ENCODE data around the gene HOMEZ. TPM values are rescaled to one million over a fixed set of nuclear protein-coding genes. Genes with fewer than 3 reads are reported as not detected.

HOMEZ gene
- total and polyA plus RNA-seq, 2 of the 8 experiments (the other 6 are each of a cell fraction or from before 2014, with no cell fraction given): 9.1 to 15.9 TPM

GRCh38 chr14:23297611-23298277 lies 11.8 kb upstream of the HOMEZ start:
- Histone ChIP-seq H3K79me1 (ENCODE audit: low read depth, low read length) (no peaks in the 10 kb centered on the region), H3K27ac (ENCODE audit: low read depth, low read length) (no peak overlapping the region), H4K8ac (ENCODE audit: extremely low read depth, insufficient read depth, low read length) (peak overlapping the region; percentile 5; the same call in 1 of the 2 replicates), H4K5ac (ENCODE audit: insufficient read length, low read depth, low read length) (no peak overlapping the region), H3K4me3 (ENCODE audit: extremely low read depth in 1 of 4, insufficient read depth in 2 of 4, low read depth in 3 of 4, low read length in 4 of 4) (no peak overlapping the region), H3K9me3 (ENCODE audit: insufficient read depth in 2 of 2, low read depth in 1 of 2, low read length in 1 of 2) (no peaks in the 10 kb centered on the region), H3K23me2 (ENCODE audit: low read depth, low read length) (peaks cover 13% of the 10 kb centered on the region), H3K56ac (replicated peaks; ENCODE audit: insufficient read length, low read depth, low read length) (no peak overlapping the region), H3K4ac (replicated peaks; ENCODE audit: insufficient read length, low read depth, low read length) (no peak overlapping the region), H3K36me3 (ENCODE audit: control insufficient read depth in 2 of 4, insufficient read depth in 4 of 4, low read length in 3 of 4) (no peaks in the 10 kb centered on the region), H3K23ac (ENCODE audit: insufficient read length) (no peak overlapping the region), H2BK20ac (ENCODE audit: low read length) (no peak overlapping the region), H4K91ac (replicated peaks; ENCODE audit: insufficient read length, low read length) (no peak overlapping the region), H3K4me1 (replicated peaks in 1 of 4; ENCODE audit: control insufficient read depth in 3 of 4, insufficient read depth in 4 of 4, low read length in 3 of 4) (peaks cover 0 to 7% (median 1%) of the 10 kb centered on the region in 4 experiments; a peak in 5 of 7 replicates), H2BK15ac (ENCODE audit: low read length) (no peak overlapping the region), H3K9ac (replicated peaks in 1 of 4; ENCODE audit: extremely low read depth in 1 of 4, low read depth in 3 of 4, low read length in 3 of 4) (no peak overlapping the region), H3K27me3 (replicated peaks in 1 of 4; ENCODE audit: control insufficient read depth in 3 of 4, extremely low read depth in 1 of 4, insufficient read depth in 3 of 4, low read length in 3 of 4) (peaks cover 27 to 62% (median 55%) of the 10 kb centered on the region in 4 experiments), H2BK5ac (ENCODE audit: low read depth, low read length) (no peak overlapping the region), H2BK120ac (replicated peaks; ENCODE audit: low read depth, low read length) (no peak overlapping the region), H3K79me2 (ENCODE audit: control insufficient read depth in 1 of 2, insufficient read depth in 2 of 2, low read length in 2 of 2) (no peaks in the 10 kb centered on the region), H4K20me1 (replicated peaks in 1 of 2; ENCODE audit: control insufficient read depth in 1 of 2, insufficient read depth in 2 of 2, low read length in 2 of 2) (peaks cover 5 to 8% of the 10 kb centered on the region in 2 experiments), H2AK5ac (ENCODE audit: low read depth, low read length) (no peak overlapping the region), H3K18ac (ENCODE audit: extremely low read depth, low read length) (no peak overlapping the region), H3K4me2 (ENCODE audit: insufficient read depth in 1 of 2, low read depth in 2 of 2, low read length in 2 of 2) (no peak overlapping the region), H2AFZ (ENCODE audit: low read length) (no peak overlapping the region), H2BK12ac (ENCODE audit: low read depth, low read length) (no peak overlapping the region), H3K14ac (ENCODE audit: insufficient read length) (no peak overlapping the region)
- ChIA-PET POLR2A (ENCODE audit: partially characterized antibody) (interaction anchor here (1.3 kb wide), 1 partner anchor 15 kb away, joined by 4 read pairs; no protein-coding TSS in a partner anchor), CTCF (ENCODE audit: partially characterized antibody) (interaction anchor here (0.6 to 7.2 kb wide), 20 partner anchors 8 to 261 kb away, joined by 3 to 42 read pairs (median 6); partner anchors contain the start of genes BCL2L2, HOMEZ and PABPN1)
- WGBS, 2 experiments (ENCODE audit: extremely low coverage in 1 of 2, insufficient coverage in 1 of 2, insufficient read length in 1 of 2, insufficient replicate concordance in 2 of 2, low coverage in 1 of 2, low lambda C conversion rate in 2 of 2, missing lambda C conversion rate in 1 of 2): 91% methylated on average over 7 of the region's 7 CpGs; no CpG with 5 or more reads in 1 of the 2 experiments
- DNase-seq (ENCODE audit: low read depth in 1 of 2, low spot score in 2 of 2) (no peak), FAIRE-seq (no peak)
- TF ChIP-seq SAP30 (IDR thresholded peaks at IDR 0.05; ENCODE audit: insufficient read depth, insufficient replicate concordance, low read length) (no peak), JUND (IDR thresholded peaks at IDR 0.05; ENCODE audit: low read length) (no peak), PHF8 (conservative IDR thresholded peaks at IDR 0.05; ENCODE audit: low read depth, low read length) (no peak), CTBP2 (IDR thresholded peaks at IDR 0.05; ENCODE audit: borderline replicate concordance, insufficient read depth, insufficient read length, low read length) (no peak)

Data from H1 (cell line).